Measurements from ENCODE around the gene CAMSAP2. TPM values are rescaled to one million over a fixed set of nuclear protein-coding genes. Genes with fewer than 3 reads are reported as not detected.

The CAMSAP2 gene
- total RNA-seq, 2 donors from 2014 or later = 22.1 to 22.2 TPM

- no peak overlapping the region for H3K4me3 ChIP-seq (ENCODE audit: low read length)
- no peaks in the 10 kb centered on the region for H3K4me1 ChIP-seq (ENCODE audit: control insufficient read depth, insufficient read depth, low read length)
- Mint-ChIP-seq H3K9me3 (no peaks in the 10 kb centered on the region), H3K27me3 (ENCODE audit: insufficient read depth) (no peaks in the 10 kb centered on the region), H3K36me3 (ENCODE audit: low read depth) (no peaks in the 10 kb centered on the region), H3K4me1 (peaks cover 1% of the 10 kb centered on the region), H3K4me3 (no peak overlapping the region), H3K27ac (no peak overlapping the region)
- H3K27ac ChIP-seq (ENCODE audit: low read depth, low read length) = no peak overlapping the region
- H3K9me3 ChIP-seq (ENCODE audit: control insufficient read depth, low read length) = no peaks in the 10 kb centered on the region
- no peak for DNase-seq
- TF ChIP-seq CTCF (conservative IDR thresholded peaks at IDR 0.05) = no peak
- H3K36me3 ChIP-seq (ENCODE audit: control insufficient read depth, insufficient read depth, low read length) = no peaks in the 10 kb centered on the region
- H3K27me3 ChIP-seq (ENCODE audit: control insufficient read depth, insufficient read depth, low read length, poor library complexity, severe bottlenecking) = no peaks in the 10 kb centered on the region
- no peak overlapping the region for H3K9ac ChIP-seq (ENCODE audit: extremely low read depth, low read length, poor library complexity, severe bottlenecking)
Observed at GRCh38 chr1:200708161-200708560, 30.5 kb upstream of the CAMSAP2 start.

- no peak for TF ChIP-seq CTCF (conservative IDR thresholded peaks at IDR 0.05)
- no peak overlapping the region for H3K4me3 ChIP-seq (ENCODE audit: low read length)
- H3K9me3 ChIP-seq (ENCODE audit: control insufficient read depth, low read length) = no peaks in the 10 kb centered on the region
- H3K4me1 ChIP-seq (ENCODE audit: control insufficient read depth, insufficient read depth, low read length) = no peaks in the 10 kb centered on the region
- DNase-seq = no peak
- H3K27me3 Mint-ChIP-seq (ENCODE audit: insufficient read depth) = no peaks in the 10 kb centered on the region
- no peaks in the 10 kb centered on the region for H3K36me3 ChIP-seq (ENCODE audit: control insufficient read depth, insufficient read depth, low read length)
- no peaks in the 10 kb centered on the region for H3K27me3 ChIP-seq (ENCODE audit: control insufficient read depth, insufficient read depth, low read length, poor library complexity, severe bottlenecking)
- H3K27ac Mint-ChIP-seq = no peak overlapping the region
- no peak overlapping the region for H3K9ac ChIP-seq (ENCODE audit: extremely low read depth, low read length, poor library complexity, severe bottlenecking)
- peaks cover 1% of the 10 kb centered on the region for H3K4me1 Mint-ChIP-seq
- no peaks in the 10 kb centered on the region for H3K36me3 Mint-ChIP-seq (ENCODE audit: low read depth)
- no peaks in the 10 kb centered on the region for H3K9me3 Mint-ChIP-seq
- H3K27ac ChIP-seq (ENCODE audit: low read depth, low read length) = no peak overlapping the region
- H3K4me3 Mint-ChIP-seq = no peak overlapping the region
- 100% methylated on average over 1 of the region's 1 CpG; no CpG with 5 or more reads in 1 of the 2 experiments for WGBS, 2 experiments (ENCODE audit: insufficient coverage in 1 of 2, insufficient read length in 1 of 2)
Observed at GRCh38 chr1:200708769-200709168, 29.9 kb upstream of the CAMSAP2 start.

GRCh38 chr1:200710166-200710565 is 28.5 kb upstream of the CAMSAP2 start:
- Histone ChIP-seq H3K9ac (ENCODE audit: extremely low read depth, low read length, poor library complexity, severe bottlenecking) (no peak overlapping the region), H3K27ac (ENCODE audit: low read depth, low read length) (no peak overlapping the region), H3K27me3 (ENCODE audit: control insufficient read depth, insufficient read depth, low read length, poor library complexity, severe bottlenecking) (no peaks in the 10 kb centered on the region), H3K9me3 (ENCODE audit: control insufficient read depth, low read length) (no peaks in the 10 kb centered on the region), H3K4me1 (ENCODE audit: control insufficient read depth, insufficient read depth, low read length) (no peaks in the 10 kb centered on the region), H3K36me3 (ENCODE audit: control insufficient read depth, insufficient read depth, low read length) (no peaks in the 10 kb centered on the region), H3K4me3 (ENCODE audit: low read length) (no peak overlapping the region)
- DNase-seq = no peak
- no peaks in the 10 kb centered on the region for H3K27me3 Mint-ChIP-seq (ENCODE audit: insufficient read depth)
- H3K36me3 Mint-ChIP-seq (ENCODE audit: low read depth) = no peaks in the 10 kb centered on the region
- no peaks in the 10 kb centered on the region for H3K9me3 Mint-ChIP-seq
- 85 to 100% methylated on average over 2 of the region's 2 CpGs for WGBS, 2 experiments (ENCODE audit: insufficient coverage in 1 of 2, insufficient read length in 1 of 2)
- no peak overlapping the region for H3K27ac Mint-ChIP-seq
- peaks cover 1% of the 10 kb centered on the region for H3K4me1 Mint-ChIP-seq
- no peak overlapping the region for H3K4me3 Mint-ChIP-seq
- TF ChIP-seq CTCF (conservative IDR thresholded peaks at IDR 0.05) = no peak
